ENCODE results near the gene CXCL12. TPM values are rescaled to one million over a fixed set of nuclear protein-coding genes. Genes with fewer than 3 reads are reported as not detected.

Gene CXCL12
- total and polyA plus RNA-seq, 2 of the 13 experiments (the other 11 are each of a cell fraction or from before 2014, with no cell fraction given) = not detected

DNA sequence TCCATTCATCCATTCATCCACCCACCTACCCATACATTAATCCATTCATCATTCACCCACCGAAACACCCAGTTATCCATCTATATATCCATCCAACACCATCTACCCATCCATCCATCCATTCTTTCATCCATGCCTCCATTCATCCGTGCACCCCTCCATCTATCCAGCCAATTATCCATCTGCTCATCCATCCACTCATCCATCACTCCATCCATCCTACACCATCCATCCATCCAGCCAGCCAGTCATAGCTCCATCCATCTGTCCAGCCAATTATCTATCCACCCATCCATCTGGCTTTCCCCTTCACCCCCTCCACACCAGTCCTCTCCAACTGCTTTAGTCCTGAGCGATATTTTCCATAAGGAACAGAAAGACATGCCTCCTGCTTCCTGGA is 7.5 kb upstream of the CXCL12 start:
- FAIRE-seq = no peak
- no TSS peak for BruUV-seq (replicated peaks)

DNA sequence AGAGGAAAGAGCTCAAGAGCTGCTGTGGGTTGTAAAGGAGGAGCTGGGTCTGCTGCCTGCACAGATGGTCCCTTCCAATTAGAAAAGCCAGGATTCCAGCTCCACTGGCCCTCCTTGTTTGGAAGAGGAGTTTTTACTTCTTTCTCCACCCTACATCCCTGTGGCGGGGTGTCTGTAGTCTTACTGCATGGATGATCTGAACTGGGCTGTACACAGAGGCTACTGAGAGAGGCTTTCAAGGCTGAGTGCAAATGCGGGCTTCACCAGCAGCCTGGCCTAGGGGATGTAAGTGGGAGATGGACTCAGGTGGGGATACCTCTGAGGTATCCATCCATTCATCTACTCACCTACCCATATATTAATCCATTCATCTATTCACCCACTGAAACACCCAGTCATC is 7.1 kb upstream of the CXCL12 start:
- H3K27ac ChIP-seq (ENCODE audit: extremely low read length, insufficient read depth, low read length) = no peak overlapping the region
- TF ChIP-seq JUND (CRISPR knock-in tag; IDR thresholded peaks at IDR 0.05) = no peak
- no peak for TF ChIP-seq HIVEP1 (CRISPR knock-in tag; IDR thresholded peaks at IDR 0.05)
- no peak for TF ChIP-seq ZNF317 (CRISPR knock-in tag; IDR thresholded peaks at IDR 0.05)
- TF ChIP-seq ZZZ3 (CRISPR knock-in tag; IDR thresholded peaks at IDR 0.05; ENCODE audit: borderline replicate concordance) = no peak
- ChIA-PET POLR2A (no interaction called here), CTCF (ENCODE audit: low intra/inter-chr PET ratio, low total read pairs) (no interaction called here)
- in situ Hi-C loops (cut with HindIII; ENCODE audit: extremely low pct_ligation_motif_present, low pct_unique_long_range_greater_than_20kb) = no loop called here
- ATAC-seq (no peak), FAIRE-seq (no peak), DNase-seq (ENCODE audit: low spot score) (no peak)
- no peak overlapping the region for H2AFZ ChIP-seq (ENCODE audit: low read length)
- intact Hi-C loops (cut with micrococcal nuclease; ENCODE audit: unreplicated experiment) = no loop called here
- no TSS peak for BruUV-seq (replicated peaks)
- no peaks in the 10 kb centered on the region for H4K20me1 ChIP-seq (ENCODE audit: insufficient read depth, low read length)
- H3K4me2 ChIP-seq (ENCODE audit: low read depth, low read length) = no peak overlapping the region
- H3K4me3 ChIP-seq (replicated peaks in 1 of 3; ENCODE audit: insufficient read depth in 1 of 3, low read depth in 2 of 3, low read length in 3 of 3) = no peak overlapping the region
- no peaks in the 10 kb centered on the region for H3K79me2 ChIP-seq (ENCODE audit: insufficient read depth, low read length)
- H3K9me3 ChIP-seq (ENCODE audit: low read length) = no peaks in the 10 kb centered on the region
- no peaks in the 10 kb centered on the region for H3K36me3 ChIP-seq (replicated peaks in 1 of 2; ENCODE audit: control insufficient read depth in 1 of 2, insufficient read depth in 2 of 2, low read length in 2 of 2)
- H3K27me3 ChIP-seq (ENCODE audit: control insufficient read depth in 1 of 2, insufficient read depth in 2 of 2, low read length in 2 of 2) = peaks cover 4 to 11% of the 10 kb centered on the region in 2 experiments; a peak in 3 of 5 replicates
- H3K4me1 ChIP-seq (ENCODE audit: insufficient read depth, low read length) = peaks cover 21% of the 10 kb centered on the region
- WGBS (ENCODE audit: low lambda C conversion rate) = 18% methylated on average over 1 of the region's 2 CpGs
- H3K9ac ChIP-seq (ENCODE audit: insufficient read depth, low read depth, low read length) = no peak overlapping the region

More for the DNA sequence above, 7.5 kb upstream of the CXCL12 start:
- DNase-seq (ENCODE audit: low spot score) (no peak), ATAC-seq (no peak)
- no peak overlapping the region for H3K4me3 ChIP-seq (replicated peaks in 1 of 3; ENCODE audit: insufficient read depth in 1 of 3, low read depth in 2 of 3, low read length in 3 of 3)
- intact Hi-C loops (cut with micrococcal nuclease; ENCODE audit: unreplicated experiment) (no loop called here), in situ Hi-C loops (cut with HindIII; ENCODE audit: extremely low pct_ligation_motif_present, low pct_unique_long_range_greater_than_20kb) (no loop called here)
- H3K36me3 ChIP-seq (replicated peaks in 1 of 2; ENCODE audit: control insufficient read depth in 1 of 2, insufficient read depth in 2 of 2, low read length in 2 of 2) = no peaks in the 10 kb centered on the region
- 3% methylated on average over 3 of the region's 3 CpGs for WGBS (ENCODE audit: low lambda C conversion rate)
- no peaks in the 10 kb centered on the region for H4K20me1 ChIP-seq (ENCODE audit: insufficient read depth, low read length)
- H3K27ac ChIP-seq (ENCODE audit: extremely low read length, insufficient read depth, low read length) = no peak overlapping the region
- POLR2A ChIA-PET = no interaction called here
- peaks cover 21% of the 10 kb centered on the region for H3K4me1 ChIP-seq (ENCODE audit: insufficient read depth, low read length)
- TF ChIP-seq ZFP90 (CRISPR knock-in tag; IDR thresholded peaks at IDR 0.05; ENCODE audit: borderline replicate concordance) (no peak), EP300 (IDR thresholded peaks at IDR 0.05; ENCODE audit: low read depth in 2 of 2, low read length in 2 of 2) (no peak), EP300 (CRISPR knock-in tag; IDR thresholded peaks at IDR 0.05; ENCODE audit: borderline replicate concordance) (no peak), AGO2 (optimal IDR thresholded peaks at IDR 0.05; ENCODE audit: low read depth, low read length) (no peak), POLR2A (IDR thresholded peaks at IDR 0.05; ENCODE audit: insufficient read depth in 1 of 2, low read depth in 2 of 2, low read length in 2 of 2) (no peak), FOXA1 (IDR thresholded peaks at IDR 0.05) (no peak), FOXA1 (CRISPR knock-in tag; IDR thresholded peaks at IDR 0.05) (no peak), DPF2 (CRISPR knock-in tag; IDR thresholded peaks at IDR 0.05; ENCODE audit: borderline replicate concordance, low read depth) (no peak), ZNF24 (IDR thresholded peaks at IDR 0.05) (no peak), ZNF788 (CRISPR knock-in tag; IDR thresholded peaks at IDR 0.05; ENCODE audit: borderline replicate concordance) (no peak), ZNF550 (CRISPR knock-in tag; IDR thresholded peaks at IDR 0.05; ENCODE audit: borderline replicate concordance) (no peak), ZNF678 (CRISPR knock-in tag; IDR thresholded peaks at IDR 0.05) (no peak), ZNF883 (CRISPR knock-in tag; IDR thresholded peaks at IDR 0.05; ENCODE audit: not compliant biosample characterization) (no peak), STAT5B (CRISPR knock-in tag; IDR thresholded peaks at IDR 0.05) (no peak), PHB2 (IDR thresholded peaks at IDR 0.05; ENCODE audit: partially characterized antibody) (no peak)
- TF ChIP-seq, protein P1, sequence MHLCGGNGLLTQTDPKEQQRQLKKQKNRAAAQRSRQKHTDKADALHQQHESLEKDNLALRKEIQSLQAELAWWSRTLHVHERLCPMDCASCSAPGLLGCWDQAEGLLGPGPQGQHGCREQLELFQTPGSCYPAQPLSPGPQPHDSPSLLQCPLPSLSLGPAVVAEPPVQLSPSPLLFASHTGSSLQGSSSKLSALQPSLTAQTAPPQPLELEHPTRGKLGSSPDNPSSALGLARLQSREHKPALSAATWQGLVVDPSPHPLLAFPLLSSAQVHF (CRISPR knock-in tag; IDR thresholded peaks at IDR 0.05) = no peak
- no peak overlapping the region for H2AFZ ChIP-seq (ENCODE audit: low read length)
- no peak overlapping the region for H3K4me2 ChIP-seq (ENCODE audit: low read depth, low read length)
- H3K9ac ChIP-seq (ENCODE audit: insufficient read depth, low read depth, low read length) = no peak overlapping the region
- CTCF ChIA-PET (ENCODE audit: low intra/inter-chr PET ratio, low total read pairs) = no interaction called here
- H3K27me3 ChIP-seq (ENCODE audit: control insufficient read depth in 1 of 2, insufficient read depth in 2 of 2, low read length in 2 of 2) = peaks cover 5 to 11% of the 10 kb centered on the region in 2 experiments; a peak in 3 of 5 replicates
- no peaks in the 10 kb centered on the region for H3K79me2 ChIP-seq (ENCODE audit: insufficient read depth, low read length)
- no peaks in the 10 kb centered on the region for H3K9me3 ChIP-seq (ENCODE audit: low read length)

Measured in HepG2 (cell line).